CD4-positive, alpha-beta T cell (primary cell): ENCODE measurements around the gene THSD7A. TPM values are rescaled to one million over a fixed set of nuclear protein-coding genes. Genes with fewer than 3 reads are reported as not detected.

ENCODE experiments used
- ATAC-seq: fragments of 200-7000 bp; cut with Tn5 transposase; one replicate; pipeline ENCODE4 v1.10.0; 2022; ENCODE audit warnings: mild to moderate bottlenecking; ENCODE audit not compliant: poor library complexity
- CTCF ChIA-PET: fragments of 350-600 bp; sonication (Branson Sonifier 250); formaldehyde crosslinking; loops from one replicate; lab custom pipeline; 2021; ENCODE audit warnings: antibody characterized with exemption, inconsistent platforms; lab: Charles Lee
- POLR2A ChIA-PET: fragments of 350-600 bp; sonication (Branson Sonifier 250); formaldehyde crosslinking; loops from one replicate; lab custom pipeline; 2021; ENCODE audit warnings: antibody characterized with exemption, inconsistent platforms; lab: Charles Lee
- DNase-seq, 14 experiments: peaks; one replicate each; pipeline ENCODE4 v3.0.0-alpha.2; 2013 to 2020; ENCODE audit warnings: mixed read lengths in 2 of 14
- H3K27ac ChIP-seq, 2 donors: one replicate each; pipeline versions ENCODE4 v1.5.1 to v1.7.0; 2013; ENCODE audit warnings: low read length in 2 of 2, low read depth in 1 of 2, mild to moderate bottlenecking in 1 of 2
- H3K27me3 ChIP-seq, 2 experiments: 1 replicate in 1 of 2; 2 replicates in 1 of 2; pipeline versions ENCODE4 v1.6.1 to v1.7.0; 2013; ENCODE audit warnings: low read length in 2 of 2, control low read depth in 1 of 2, mild to moderate bottlenecking in 1 of 2, moderate library complexity in 1 of 2; ENCODE audit not compliant: insufficient read depth in 2 of 2, control insufficient read depth in 1 of 2
- H3K36me3 ChIP-seq: one replicate; pipeline ENCODE4 v1.6.1; 2013; ENCODE audit warnings: low read length, control low read depth; ENCODE audit not compliant: insufficient read depth
- H3K4me1 ChIP-seq: one replicate; pipeline ENCODE4 v1.6.1; 2013; ENCODE audit warnings: low read length, control low read depth; ENCODE audit not compliant: insufficient read depth
- H3K4me3 ChIP-seq: one replicate; pipeline ENCODE4 v1.5.1; 2013; ENCODE audit warnings: mild to moderate bottlenecking, low read length, moderate library complexity
- H3K9me3 ChIP-seq, 2 experiments: 1 replicate in 1 of 2; 2 replicates in 1 of 2; pipeline versions ENCODE4 v1.6.1 to v1.7.0; 2013; ENCODE audit warnings: low read length in 2 of 2, mild to moderate bottlenecking in 2 of 2, control low read depth in 1 of 2, moderate library complexity in 1 of 2; ENCODE audit not compliant: control insufficient read depth in 1 of 2, insufficient read depth in 1 of 2
- H3K27ac Mint-ChIP-seq: one replicate; pipeline ENCODE4 v1.8.0; 2020; ENCODE audit warnings: mixed read lengths
- H3K27me3 Mint-ChIP-seq: one replicate; pipeline ENCODE4 v1.8.0; 2021; ENCODE audit warnings: mixed read lengths
- H3K36me3 Mint-ChIP-seq: one replicate; pipeline ENCODE4 v1.8.0; 2021; ENCODE audit warnings: low read depth, mixed read lengths
- H3K4me1 Mint-ChIP-seq: one replicate; pipeline ENCODE4 v1.8.0; 2021; ENCODE audit warnings: low read depth, mixed read lengths
- H3K4me3 Mint-ChIP-seq: one replicate; pipeline ENCODE4 v1.8.0; 2020; ENCODE audit warnings: mild to moderate bottlenecking, mixed read lengths
- H3K9me3 Mint-ChIP-seq: one replicate; pipeline ENCODE4 v1.8.0; 2020; ENCODE audit warnings: mixed read lengths
- intact Hi-C, 2 experiments: fragments of 100-400 bp; cut with DNase I in 1 of 2; cut with micrococcal nuclease in 1 of 2; formaldehyde crosslinking; loops; one replicate each; pipeline versions ENCODE4 v1.15.1 to v1.9.0; 2023 to 2025; cut with DNase I, micrococcal nuclease
- total RNA-seq, 174 experiments: library from RNA in 2 of 174; stranded (reverse) in 2 of 174; gene quantifications; one replicate each; pipeline ENCODE4 v1.2.3 and lab custom pipeline; 2021 to 2026
- TF ChIP-seq, protein P1 (sequence below): fragments of 200-600 bp; IDR thresholded peaks from one replicate; pipeline ENCODE4 v1.8.0; 2022; ENCODE audit warnings: antibody characterized with exemption, mild to moderate bottlenecking

The THSD7A gene
- total RNA-seq, 2 experiments from 2014 or later, result not detected

DNA sequence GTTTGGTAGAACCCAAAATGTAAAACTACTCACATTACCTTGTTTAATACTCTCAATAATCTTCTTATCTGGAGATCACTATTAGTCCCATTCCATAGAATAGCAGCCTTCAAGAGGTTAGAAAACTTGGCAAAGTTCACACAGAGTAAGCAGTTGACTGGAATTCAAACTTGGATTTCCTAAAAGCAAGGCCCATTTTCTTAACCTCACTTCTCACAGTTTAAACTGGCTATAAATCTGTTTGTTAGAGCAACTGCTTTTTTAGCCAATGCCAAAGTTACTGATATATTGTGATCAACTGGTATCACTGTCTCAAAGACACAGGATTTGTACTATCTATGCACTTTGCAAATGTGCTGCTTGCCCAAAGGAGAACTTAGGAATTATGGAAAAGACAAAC is 230.2 kb downstream of the THSD7A start:
- Histone ChIP-seq H3K27ac (no peak overlapping the region), H3K36me3 (no peaks in the 10 kb centered on the region), H3K4me1 (no peaks in the 10 kb centered on the region), H3K27me3 (no peaks in the 10 kb centered on the region), H3K9me3 (no peaks in the 10 kb centered on the region), H3K4me3 (no peak overlapping the region)
- intact Hi-C loops, result no loop called here
- DNase-seq (no peak), ATAC-seq (no peak)
- Mint-ChIP-seq H3K4me3 (no peak overlapping the region), H3K36me3 (no peaks in the 10 kb centered on the region), H3K9me3 (peaks cover 7% of the 10 kb centered on the region), H3K27ac (no peak overlapping the region), H3K4me1 (no peaks in the 10 kb centered on the region), H3K27me3 (no peaks in the 10 kb centered on the region)
- ChIA-PET POLR2A (no interaction called here), CTCF (no interaction called here)
- TF ChIP-seq, protein P1, sequence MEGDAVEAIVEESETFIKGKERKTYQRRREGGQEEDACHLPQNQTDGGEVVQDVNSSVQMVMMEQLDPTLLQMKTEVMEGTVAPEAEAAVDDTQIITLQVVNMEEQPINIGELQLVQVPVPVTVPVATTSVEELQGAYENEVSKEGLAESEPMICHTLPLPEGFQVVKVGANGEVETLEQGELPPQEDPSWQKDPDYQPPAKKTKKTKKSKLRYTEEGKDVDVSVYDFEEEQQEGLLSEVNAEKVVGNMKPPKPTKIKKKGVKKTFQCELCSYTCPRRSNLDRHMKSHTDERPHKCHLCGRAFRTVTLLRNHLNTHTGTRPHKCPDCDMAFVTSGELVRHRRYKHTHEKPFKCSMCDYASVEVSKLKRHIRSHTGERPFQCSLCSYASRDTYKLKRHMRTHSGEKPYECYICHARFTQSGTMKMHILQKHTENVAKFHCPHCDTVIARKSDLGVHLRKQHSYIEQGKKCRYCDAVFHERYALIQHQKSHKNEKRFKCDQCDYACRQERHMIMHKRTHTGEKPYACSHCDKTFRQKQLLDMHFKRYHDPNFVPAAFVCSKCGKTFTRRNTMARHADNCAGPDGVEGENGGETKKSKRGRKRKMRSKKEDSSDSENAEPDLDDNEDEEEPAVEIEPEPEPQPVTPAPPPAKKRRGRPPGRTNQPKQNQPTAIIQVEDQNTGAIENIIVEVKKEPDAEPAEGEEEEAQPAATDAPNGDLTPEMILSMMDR, result no peak

DNA sequence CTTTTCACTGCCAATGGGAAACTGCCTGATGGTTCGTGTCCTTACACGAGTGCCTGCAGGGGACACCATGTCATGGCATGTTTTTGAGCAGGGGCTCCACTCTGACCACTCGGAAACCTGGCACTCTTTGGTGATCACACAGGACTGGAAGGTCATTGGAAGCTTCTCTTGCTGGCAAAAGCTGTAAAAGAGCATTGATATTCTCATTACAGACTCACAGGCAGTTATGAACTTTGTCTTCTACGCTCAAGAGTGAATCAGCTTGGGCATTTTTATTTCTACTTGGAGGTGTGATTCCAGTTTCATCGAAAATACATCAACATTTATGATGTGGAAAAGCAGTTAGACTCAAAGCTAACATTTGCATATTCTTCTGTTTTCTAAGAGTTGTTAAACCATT is 238.7 kb downstream of the THSD7A start:
- ChIA-PET CTCF (no interaction called here), POLR2A (no interaction called here)
- Mint-ChIP-seq H3K4me3 (no peak overlapping the region), H3K27ac (no peak overlapping the region), H3K36me3 (no peaks in the 10 kb centered on the region), H3K9me3 (no peaks in the 10 kb centered on the region), H3K4me1 (no peaks in the 10 kb centered on the region), H3K27me3 (no peaks in the 10 kb centered on the region)
- TF ChIP-seq, protein P1, result no peak
- DNase-seq (no peak), ATAC-seq (no peak)
- Histone ChIP-seq H3K36me3 (no peaks in the 10 kb centered on the region), H3K27me3 (no peaks in the 10 kb centered on the region), H3K4me1 (no peaks in the 10 kb centered on the region), H3K27ac (no peak overlapping the region), H3K4me3 (no peak overlapping the region), H3K9me3 (no peaks in the 10 kb centered on the region)
- intact Hi-C loops, result no loop called here

DNA sequence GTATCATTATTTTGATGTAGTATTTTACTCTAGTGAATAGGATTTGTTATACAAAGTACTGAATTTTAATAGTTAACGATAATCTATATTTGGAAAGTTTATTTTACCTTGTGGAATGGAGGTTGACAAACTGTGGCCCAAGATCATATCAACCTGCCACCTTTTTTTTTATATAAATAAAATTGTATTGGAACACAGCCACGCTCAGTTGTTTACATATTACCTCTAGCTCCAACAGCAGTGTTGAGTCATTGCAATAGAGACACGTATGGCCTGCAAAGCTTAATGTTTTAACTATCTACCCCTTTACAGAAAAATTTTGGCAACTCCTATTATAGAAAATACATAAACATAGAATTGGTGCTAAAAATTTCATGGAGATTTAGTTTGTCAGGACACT is 239.3 kb downstream of the THSD7A start:
- no peak overlapping the region for H3K27ac Mint-ChIP-seq
- TF ChIP-seq, protein P1, result no peak
- no peaks in the 10 kb centered on the region for H3K9me3 Mint-ChIP-seq
- no peaks in the 10 kb centered on the region for H3K4me1 ChIP-seq
- intact Hi-C loops, result no loop called here
- no peaks in the 10 kb centered on the region for H3K27me3 ChIP-seq
- no peaks in the 10 kb centered on the region for H3K4me1 Mint-ChIP-seq
- H3K36me3 ChIP-seq, result no peaks in the 10 kb centered on the region
- no peak overlapping the region for H3K4me3 ChIP-seq
- H3K4me3 Mint-ChIP-seq, result no peak overlapping the region
- ATAC-seq, result no peak
- no peak overlapping the region for H3K27ac ChIP-seq
- no peaks in the 10 kb centered on the region for H3K9me3 ChIP-seq
- H3K36me3 Mint-ChIP-seq, result no peaks in the 10 kb centered on the region
- DNase-seq, result no peak
- no peaks in the 10 kb centered on the region for H3K27me3 Mint-ChIP-seq
- POLR2A ChIA-PET, result no interaction called here
- CTCF ChIA-PET, result no interaction called here
